Measurements from ENCODE around the gene SH3BP1. TPM values are rescaled to one million over a fixed set of nuclear protein-coding genes. Genes with fewer than 3 reads are reported as not detected.

Gene SH3BP1
- total RNA-seq, 1 experiment from 2014 or later = 12.9 TPM

DNA sequence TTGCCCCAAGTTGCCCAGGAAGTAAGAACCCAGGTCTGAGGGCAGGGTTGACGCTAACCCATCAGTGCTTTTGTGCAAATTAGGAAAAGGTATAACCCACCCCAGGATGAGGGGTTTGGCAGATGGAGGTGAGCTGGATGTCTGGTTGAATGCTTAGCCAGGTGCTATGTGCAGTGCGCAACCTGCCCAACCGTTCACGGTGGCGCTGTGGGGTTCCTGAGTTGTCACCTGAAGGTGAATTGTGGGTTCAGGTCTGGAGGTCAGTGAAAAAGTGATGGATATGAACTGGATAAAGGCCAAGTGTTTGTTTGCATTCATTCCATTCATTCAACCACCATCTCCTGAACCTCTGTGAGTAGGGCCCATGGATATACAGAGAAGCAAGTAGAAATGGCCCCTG is 45.2 kb upstream of the SH3BP1 start:
- intact Hi-C loops (cut with micrococcal nuclease; ENCODE audit: unreplicated experiment) = no loop called here
- TF ChIP-seq, protein P1, sequence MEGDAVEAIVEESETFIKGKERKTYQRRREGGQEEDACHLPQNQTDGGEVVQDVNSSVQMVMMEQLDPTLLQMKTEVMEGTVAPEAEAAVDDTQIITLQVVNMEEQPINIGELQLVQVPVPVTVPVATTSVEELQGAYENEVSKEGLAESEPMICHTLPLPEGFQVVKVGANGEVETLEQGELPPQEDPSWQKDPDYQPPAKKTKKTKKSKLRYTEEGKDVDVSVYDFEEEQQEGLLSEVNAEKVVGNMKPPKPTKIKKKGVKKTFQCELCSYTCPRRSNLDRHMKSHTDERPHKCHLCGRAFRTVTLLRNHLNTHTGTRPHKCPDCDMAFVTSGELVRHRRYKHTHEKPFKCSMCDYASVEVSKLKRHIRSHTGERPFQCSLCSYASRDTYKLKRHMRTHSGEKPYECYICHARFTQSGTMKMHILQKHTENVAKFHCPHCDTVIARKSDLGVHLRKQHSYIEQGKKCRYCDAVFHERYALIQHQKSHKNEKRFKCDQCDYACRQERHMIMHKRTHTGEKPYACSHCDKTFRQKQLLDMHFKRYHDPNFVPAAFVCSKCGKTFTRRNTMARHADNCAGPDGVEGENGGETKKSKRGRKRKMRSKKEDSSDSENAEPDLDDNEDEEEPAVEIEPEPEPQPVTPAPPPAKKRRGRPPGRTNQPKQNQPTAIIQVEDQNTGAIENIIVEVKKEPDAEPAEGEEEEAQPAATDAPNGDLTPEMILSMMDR (conservative IDR thresholded peaks at IDR 0.05; ENCODE audit: low read depth, low read length) = no peak
- no peak for TF ChIP-seq EZH2 (IDR thresholded peaks at IDR 0.05; ENCODE audit: borderline replicate concordance, low read depth, low read length, poor library complexity, severe bottlenecking)
- CTCF ChIA-PET = no interaction called here

DNA sequence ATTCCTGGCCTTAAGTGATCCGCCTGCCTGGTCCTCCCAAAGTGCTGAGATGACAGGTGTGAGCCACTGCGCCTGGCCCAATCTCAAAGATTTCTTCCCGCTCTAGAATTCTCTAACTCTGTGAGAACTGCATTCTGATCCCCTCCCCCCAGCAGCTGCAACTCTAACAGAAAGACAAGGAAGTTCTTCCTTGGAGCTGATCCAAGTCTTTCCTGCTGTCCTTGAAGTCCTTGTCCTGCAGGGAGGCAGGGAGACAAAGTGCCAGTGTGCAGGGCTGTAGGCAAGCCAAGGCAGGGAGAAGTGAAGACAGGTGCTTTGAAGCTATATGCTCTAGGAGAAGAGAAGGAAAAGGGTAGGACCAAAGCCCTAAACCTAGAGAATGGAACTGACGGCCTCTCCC is 40.3 kb upstream of the SH3BP1 start:
- CTCF ChIA-PET = no interaction called here
- intact Hi-C loops (cut with micrococcal nuclease; ENCODE audit: unreplicated experiment) = no loop called here
- peaks cover 6% of the 10 kb centered on the region for H3K4me1 ChIP-seq (ENCODE audit: insufficient read depth, low read length, poor library complexity, severe bottlenecking)
- H3K9me3 ChIP-seq (ENCODE audit: low read depth, low read length, poor library complexity, severe bottlenecking) = no peaks in the 10 kb centered on the region
- H3K36me3 ChIP-seq (ENCODE audit: insufficient read depth, low read length, poor library complexity, severe bottlenecking) = no peaks in the 10 kb centered on the region
- no peak overlapping the region for H3K4me3 ChIP-seq (ENCODE audit: low read depth, low read length, poor library complexity, severe bottlenecking)
- H3K27ac ChIP-seq (ENCODE audit: low read depth, low read length, poor library complexity, severe bottlenecking) = no peak overlapping the region
- TF ChIP-seq, protein P1 (conservative IDR thresholded peaks at IDR 0.05; ENCODE audit: low read depth, low read length) = no peak
- TF ChIP-seq EZH2 (IDR thresholded peaks at IDR 0.05; ENCODE audit: borderline replicate concordance, low read depth, low read length, poor library complexity, severe bottlenecking) = no peak
- H3K27me3 ChIP-seq (replicated peaks; ENCODE audit: insufficient read depth, low read depth, low read length, poor library complexity) = no peaks in the 10 kb centered on the region
- no TSS peak for BruUV-seq (replicated peaks)
- peak; percentile 47 for DNase-seq (ENCODE audit: low spot score)
- POLR2A ChIA-PET (ENCODE audit: low non-redundant PET) = interaction anchor here (0.6 kb wide), 2 partner anchors 9 to 1088 kb away, joined by 15 to 17 read pairs; no protein-coding TSS in a partner anchor

More for the DNA sequence above, 45.2 kb upstream of the SH3BP1 start:
- no peak for DNase-seq (ENCODE audit: low spot score)
- Histone ChIP-seq H3K9me3 (ENCODE audit: low read depth, low read length, poor library complexity, severe bottlenecking) (no peaks in the 10 kb centered on the region), H3K4me1 (ENCODE audit: insufficient read depth, low read length, poor library complexity, severe bottlenecking) (peaks cover 6% of the 10 kb centered on the region), H3K4me3 (ENCODE audit: low read depth, low read length, poor library complexity, severe bottlenecking) (no peak overlapping the region), H3K27ac (ENCODE audit: low read depth, low read length, poor library complexity, severe bottlenecking) (no peak overlapping the region), H3K36me3 (ENCODE audit: insufficient read depth, low read length, poor library complexity, severe bottlenecking) (no peaks in the 10 kb centered on the region), H3K27me3 (replicated peaks; ENCODE audit: insufficient read depth, low read depth, low read length, poor library complexity) (no peaks in the 10 kb centered on the region)
- POLR2A ChIA-PET (ENCODE audit: low non-redundant PET) = no interaction called here
- no TSS peak for BruUV-seq (replicated peaks)

DNA sequence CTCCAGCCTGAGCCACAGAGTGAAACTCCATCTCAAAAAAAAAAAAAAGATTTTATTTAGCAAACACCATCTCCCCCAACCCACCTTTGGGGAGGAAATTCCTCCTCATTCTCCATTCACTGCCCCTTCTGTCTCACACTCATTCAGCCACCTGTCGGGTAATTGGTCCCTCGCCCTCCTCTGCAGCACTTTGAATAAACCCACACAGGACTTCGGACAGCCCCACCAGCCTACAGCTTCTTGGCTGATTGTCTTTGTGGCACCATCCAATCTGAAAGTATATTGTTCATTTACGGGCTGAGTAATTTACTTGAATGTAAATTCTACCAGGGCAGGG is 38.3 kb upstream of the SH3BP1 start:
- BruUV-seq (replicated peaks) = no TSS peak
- Histone ChIP-seq H3K9me3 (ENCODE audit: low read depth, low read length, poor library complexity, severe bottlenecking) (no peaks in the 10 kb centered on the region), H3K27me3 (replicated peaks; ENCODE audit: insufficient read depth, low read depth, low read length, poor library complexity) (no peaks in the 10 kb centered on the region), H3K36me3 (ENCODE audit: insufficient read depth, low read length, poor library complexity, severe bottlenecking) (no peaks in the 10 kb centered on the region), H3K4me1 (ENCODE audit: insufficient read depth, low read length, poor library complexity, severe bottlenecking) (peaks cover 6% of the 10 kb centered on the region), H3K27ac (ENCODE audit: low read depth, low read length, poor library complexity, severe bottlenecking) (no peak overlapping the region), H3K4me3 (ENCODE audit: low read depth, low read length, poor library complexity, severe bottlenecking) (peak overlapping the region; percentile 7)
- intact Hi-C loops (cut with micrococcal nuclease; ENCODE audit: unreplicated experiment) = no loop called here
- ChIA-PET CTCF (no interaction called here), POLR2A (ENCODE audit: low non-redundant PET) (no interaction called here)
- DNase-seq (ENCODE audit: low spot score) = no peak
- TF ChIP-seq EZH2 (IDR thresholded peaks at IDR 0.05; ENCODE audit: borderline replicate concordance, low read depth, low read length, poor library complexity, severe bottlenecking) = no peak
- TF ChIP-seq, protein P1 (conservative IDR thresholded peaks at IDR 0.05; ENCODE audit: low read depth, low read length) = no peak
